ENCODE results near the gene RNF6. TPM values are rescaled to one million over a fixed set of nuclear protein-coding genes. Genes with fewer than 3 reads are reported as not detected.
A peak's percentile ranks its signal among the peaks of the same experiment; 100 is the strongest.
"Not testable (repeated sequence)": the region's sequence is repeated elsewhere in the genome, so short reads cannot be mapped to it uniquely, and the experiment has no call there.

The RNF6 gene
- total RNA-seq, 1 donor, result 57.4 TPM

- peak overlapping the region; percentile 81 for H3K4me3 ChIP-seq (ENCODE audit: low read depth, low read length)
- no peak for DNase-seq (ENCODE audit: low read depth)
- TF ChIP-seq, protein P1, sequence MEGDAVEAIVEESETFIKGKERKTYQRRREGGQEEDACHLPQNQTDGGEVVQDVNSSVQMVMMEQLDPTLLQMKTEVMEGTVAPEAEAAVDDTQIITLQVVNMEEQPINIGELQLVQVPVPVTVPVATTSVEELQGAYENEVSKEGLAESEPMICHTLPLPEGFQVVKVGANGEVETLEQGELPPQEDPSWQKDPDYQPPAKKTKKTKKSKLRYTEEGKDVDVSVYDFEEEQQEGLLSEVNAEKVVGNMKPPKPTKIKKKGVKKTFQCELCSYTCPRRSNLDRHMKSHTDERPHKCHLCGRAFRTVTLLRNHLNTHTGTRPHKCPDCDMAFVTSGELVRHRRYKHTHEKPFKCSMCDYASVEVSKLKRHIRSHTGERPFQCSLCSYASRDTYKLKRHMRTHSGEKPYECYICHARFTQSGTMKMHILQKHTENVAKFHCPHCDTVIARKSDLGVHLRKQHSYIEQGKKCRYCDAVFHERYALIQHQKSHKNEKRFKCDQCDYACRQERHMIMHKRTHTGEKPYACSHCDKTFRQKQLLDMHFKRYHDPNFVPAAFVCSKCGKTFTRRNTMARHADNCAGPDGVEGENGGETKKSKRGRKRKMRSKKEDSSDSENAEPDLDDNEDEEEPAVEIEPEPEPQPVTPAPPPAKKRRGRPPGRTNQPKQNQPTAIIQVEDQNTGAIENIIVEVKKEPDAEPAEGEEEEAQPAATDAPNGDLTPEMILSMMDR (IDR thresholded peaks at IDR 0.05; ENCODE audit: insufficient read depth, low read depth, low read length), result peak; percentile 30
Observed at GRCh38 chr13:26255691-26256277, 33.7 kb upstream of the RNF6 start.

DNA sequence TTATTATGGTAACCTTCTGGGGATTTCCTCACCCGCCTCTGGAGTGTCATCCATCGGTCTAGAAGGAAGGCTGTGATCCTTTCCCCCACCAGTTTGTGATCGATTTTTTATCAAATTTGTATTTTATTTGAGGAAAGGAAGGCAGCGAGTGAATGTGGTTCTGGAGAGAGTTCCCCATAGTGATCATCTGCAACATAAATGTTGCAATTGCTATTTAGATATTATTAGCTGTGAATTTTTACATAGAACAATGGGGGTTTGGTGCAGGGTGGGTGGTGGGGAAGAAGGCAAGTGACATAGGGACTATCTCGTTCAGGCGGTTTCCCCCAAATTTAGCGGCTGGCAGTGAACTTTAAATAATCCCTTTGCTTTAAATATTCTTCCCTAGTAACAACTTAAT is 33.0 kb upstream of the RNF6 start:
- peak overlapping the region; percentile 81 for H3K4me3 ChIP-seq (ENCODE audit: low read depth, low read length)
- TF ChIP-seq, protein P1 (IDR thresholded peaks at IDR 0.05; ENCODE audit: insufficient read depth, low read depth, low read length), result no peak
- no peak for DNase-seq (ENCODE audit: low read depth)

- TF ChIP-seq, protein P1 (IDR thresholded peaks at IDR 0.05; ENCODE audit: insufficient read depth, low read depth, low read length), result no peak
- peak; percentile 27 for DNase-seq (ENCODE audit: low read depth)
- H3K4me3 ChIP-seq (ENCODE audit: low read depth, low read length), result peak overlapping the region; percentile 81
Observed at GRCh38 chr13:26254583-26255111, 32.5 kb upstream of the RNF6 start.

DNA sequence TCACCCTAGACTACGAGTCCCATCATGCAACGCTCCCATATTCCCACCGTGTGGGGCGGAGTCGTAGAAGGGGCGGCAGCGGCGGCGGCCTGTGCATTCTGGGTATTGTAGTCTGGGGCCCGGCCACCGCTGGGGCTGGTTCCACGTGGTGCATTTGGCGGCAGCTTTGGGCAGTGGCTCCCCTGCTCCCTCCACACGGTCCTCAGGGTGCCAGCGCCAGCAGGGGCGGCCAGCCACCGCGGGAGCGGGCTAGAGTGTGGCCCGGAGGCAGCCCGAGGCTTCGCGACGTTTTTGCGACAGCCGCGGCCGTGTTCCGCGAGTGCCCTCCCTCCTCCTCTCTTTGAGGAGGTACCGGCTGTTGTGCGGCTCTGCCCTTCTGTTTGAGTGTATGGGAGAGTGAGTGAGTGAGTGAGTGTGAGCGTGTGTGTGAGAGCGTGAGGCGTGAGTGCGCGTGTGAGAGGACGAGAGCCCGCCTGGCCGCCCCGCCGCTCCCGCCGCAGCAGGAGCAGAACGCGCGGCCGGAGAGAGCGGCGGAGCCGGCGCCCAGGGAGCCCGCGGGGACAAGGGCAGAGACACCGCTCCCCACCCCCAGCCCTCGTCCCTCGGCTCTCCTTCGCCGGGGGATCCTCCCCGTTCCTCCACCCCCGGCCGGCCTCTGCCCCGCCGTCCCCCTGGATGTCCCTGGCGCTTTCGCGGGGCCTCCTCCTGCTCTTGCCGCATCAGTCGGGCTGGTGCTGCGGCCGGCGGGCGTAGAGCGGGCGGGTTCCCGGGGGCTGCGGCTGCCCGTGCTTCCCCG is 31.9 kb upstream of the RNF6 start, which contains the start of gene CDK8:
Gene CDK8, plus strand, starts transcription at position 343 of the 796 bp plus-strand sequence. CDS start 513 bp downstream, outside the sequence.
- peak; percentile 87 for DNase-seq (ENCODE audit: low read depth)
- TF ChIP-seq, protein P1 (IDR thresholded peaks at IDR 0.05; ENCODE audit: insufficient read depth, low read depth, low read length), result no peak
- H3K4me3 ChIP-seq (ENCODE audit: low read depth, low read length), result peak within 1 kb of the TSS; percentile 81

DNA sequence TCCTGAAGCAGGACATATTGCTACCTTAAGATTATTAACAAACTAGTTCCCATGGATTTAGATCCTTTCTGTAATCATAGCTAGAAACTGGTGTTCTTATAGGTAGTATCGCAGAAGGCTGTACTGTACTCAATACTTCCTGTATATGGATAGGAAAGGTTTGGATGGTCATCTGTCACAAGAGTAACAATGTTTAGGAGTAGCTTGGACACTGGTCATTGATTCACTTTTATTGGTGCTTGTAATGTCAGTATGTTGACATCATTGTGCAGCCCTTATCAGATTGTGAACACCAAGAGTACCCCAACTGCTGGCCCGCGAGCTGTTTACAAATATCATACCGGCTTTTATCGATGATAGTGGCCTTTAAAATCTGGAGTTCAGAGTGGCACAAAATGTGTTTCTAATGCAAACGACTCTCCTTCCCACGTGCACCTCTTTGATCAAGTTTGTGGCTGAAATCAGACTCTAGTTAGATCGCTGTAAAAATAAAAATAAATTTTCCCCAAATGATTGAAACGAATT is 31.2 kb upstream of the RNF6 start:
- DNase-seq (ENCODE audit: low read depth), result no peak
- TF ChIP-seq, protein P1 (IDR thresholded peaks at IDR 0.05; ENCODE audit: insufficient read depth, low read depth, low read length), result no peak
- H3K4me3 ChIP-seq (ENCODE audit: low read depth, low read length), result peak overlapping the region; percentile 81

DNA sequence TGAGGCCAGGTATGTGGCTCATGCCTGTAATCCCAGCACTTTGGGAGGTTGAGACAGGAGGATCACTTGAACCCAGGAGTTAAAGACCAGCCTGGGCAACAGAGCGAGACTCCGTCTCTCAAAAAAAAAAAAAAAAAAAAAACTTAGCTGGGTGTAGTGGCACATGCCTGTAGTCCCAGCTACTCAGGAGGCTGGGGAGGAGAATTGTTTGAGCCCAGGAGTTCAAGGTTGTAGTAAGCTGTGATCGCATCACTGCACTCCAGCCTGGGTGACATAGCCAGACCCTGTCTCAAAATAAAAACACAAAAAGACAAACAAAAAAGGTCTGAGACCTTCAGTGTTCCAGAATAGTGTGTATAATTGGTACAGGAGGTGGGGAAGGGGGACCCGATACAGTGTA is 29.9 kb upstream of the RNF6 start:
- DNase-seq (ENCODE audit: low read depth); H3K4me3 ChIP-seq (ENCODE audit: low read depth, low read length): not testable (repeated sequence)

GRCh38 chr13:26249551-26249950 is 27.4 kb upstream of the RNF6 start:
- no peak overlapping the region for H3K4me3 ChIP-seq (ENCODE audit: low read depth, low read length)
- DNase-seq (ENCODE audit: low read depth), result no peak
- TF ChIP-seq, protein P1 (IDR thresholded peaks at IDR 0.05; ENCODE audit: insufficient read depth, low read depth, low read length), result no peak

Measured in fibroblast of villous mesenchyme (primary cell).